NCI-H1694 treated with DMSO at 0.1 percent for 48 hours (cell line): ENCODE results near the gene IER3IP1.
A peak's percentile ranks its signal among the peaks of the same experiment; 100 is the strongest.
"Not testable (repeated sequence)": the region's sequence is repeated elsewhere in the genome, so short reads cannot be mapped to it uniquely, and the experiment has no call there.

Experiments
- DNase-seq: peaks from one replicate; lab custom pipeline; 2025; lab: John Stamatoyannopoulos, UW

The IER3IP1 gene

GRCh38 chr18:47175898-47176575 is at the start of gene IER3IP1:
Gene IER3IP1, minus strand, starts transcription at chr18:47176364. Its CDS starts 87 bp downstream, at chr18:47176277.
- peak; percentile 54 for DNase-seq

GRCh38 chr18:47215554-47216138 is 39.5 kb upstream of the IER3IP1 start:
- peak; percentile 76 for DNase-seq

- no peak for DNase-seq
Observed at GRCh38 chr18:47209171-47209570, 33.0 kb upstream of the IER3IP1 start.

GRCh38 chr18:47206945-47207637 is 30.9 kb upstream of the IER3IP1 start:
- no peak for DNase-seq

GRCh38 chr18:47204908-47205522 is 28.9 kb upstream of the IER3IP1 start:
- peak; percentile 3 for DNase-seq

GRCh38 chr18:47203626-47204464 is 27.7 kb upstream of the IER3IP1 start:
- no peak for DNase-seq

- not testable (repeated sequence) for DNase-seq
Observed at GRCh38 chr18:47195961-47196360, 19.8 kb upstream of the IER3IP1 start.

GRCh38 chr18:47191961-47192360 is 15.8 kb upstream of the IER3IP1 start:
- DNase-seq, result no peak

- DNase-seq, result no peak
Observed at GRCh38 chr18:47187721-47188120, 11.6 kb upstream of the IER3IP1 start.

GRCh38 chr18:47184419-47185050 is 8.4 kb upstream of the IER3IP1 start:
- DNase-seq, result no peak

- not testable (repeated sequence) for DNase-seq
Observed at GRCh38 chr18:47182156-47182555, 6.0 kb upstream of the IER3IP1 start.

- no peak for DNase-seq
Observed at GRCh38 chr18:47180765-47181164, 4.6 kb upstream of the IER3IP1 start.

GRCh38 chr18:47179520-47179919 is 3.4 kb upstream of the IER3IP1 start:
- peak; percentile 63 for DNase-seq

GRCh38 chr18:47175283-47175897 is 774 bp downstream of the IER3IP1 start:
- no peak for DNase-seq

GRCh38 chr18:47174545-47175116 is 1.5 kb downstream of the IER3IP1 start:
- no peak for DNase-seq

- no peak for DNase-seq
Observed at GRCh38 chr18:47172476-47172875, 3.7 kb downstream of the IER3IP1 start.

GRCh38 chr18:47168913-47169312 is 7.3 kb downstream of the IER3IP1 start:
- no peak for DNase-seq

GRCh38 chr18:47168509-47168908 is 7.7 kb downstream of the IER3IP1 start:
- no peak for DNase-seq

- no peak for DNase-seq
Observed at GRCh38 chr18:47166294-47166693, 9.9 kb downstream of the IER3IP1 start.

GRCh38 chr18:47163241-47163640 is 12.9 kb downstream of the IER3IP1 start:
- no peak for DNase-seq

- no peak for DNase-seq
Observed at GRCh38 chr18:47160256-47160655, 15.9 kb downstream of the IER3IP1 start.
